Mesothelial cell of epicardium (in vitro differentiated cells): ENCODE results near the gene XRCC6. TPM values are rescaled to one million over a fixed set of nuclear protein-coding genes. Genes with fewer than 3 reads are reported as not detected.
A peak's percentile ranks its signal among the peaks of the same experiment; 100 is the strongest.

Experiments
- DNase-seq, 2 experiments: peaks; one replicate each; pipeline ENCODE4 v3.0.0; 2021; ENCODE audit warnings: low spot score in 2 of 2; ENCODE audit not compliant: unreplicated experiment in 2 of 2
- H3K27ac Mint-ChIP-seq: 2 replicates; pipeline ENCODE4 v1.8.0; 2021; ENCODE audit warnings: mixed read lengths
- H3K27me3 Mint-ChIP-seq: 2 replicates; pipeline ENCODE4 v1.8.0; 2021; ENCODE audit warnings: low read depth, mixed read lengths
- H3K36me3 Mint-ChIP-seq: 2 replicates; pipeline ENCODE4 v1.8.0; 2021; ENCODE audit warnings: mixed read lengths
- H3K4me1 Mint-ChIP-seq: 2 replicates; pipeline ENCODE4 v1.8.0; 2021; ENCODE audit warnings: mixed read lengths
- H3K4me3 Mint-ChIP-seq: 2 replicates; pipeline ENCODE4 v1.8.0; 2021; ENCODE audit warnings: mild to moderate bottlenecking, moderate library complexity, mixed read lengths
- H3K9me3 Mint-ChIP-seq: 2 replicates; pipeline ENCODE4 v1.8.0; 2021; ENCODE audit warnings: mixed read lengths
- total RNA-seq: library from RNA; stranded (reverse); gene quantifications from 3 replicates; pipeline ENCODE4 v1.2.1, GENCODE V29; 2021
- TF ChIP-seq, protein P1 (sequence below): fragments of 200-600 bp; sonication (generic); IDR thresholded peaks from one replicate; pipeline ENCODE4 v1.5.0; 2021; ENCODE audit warnings: antibody characterized with exemption; ENCODE audit not compliant: unreplicated experiment

The XRCC6 gene
- total RNA-seq, 1 donor from 2014 or later: 221 TPM

DNA sequence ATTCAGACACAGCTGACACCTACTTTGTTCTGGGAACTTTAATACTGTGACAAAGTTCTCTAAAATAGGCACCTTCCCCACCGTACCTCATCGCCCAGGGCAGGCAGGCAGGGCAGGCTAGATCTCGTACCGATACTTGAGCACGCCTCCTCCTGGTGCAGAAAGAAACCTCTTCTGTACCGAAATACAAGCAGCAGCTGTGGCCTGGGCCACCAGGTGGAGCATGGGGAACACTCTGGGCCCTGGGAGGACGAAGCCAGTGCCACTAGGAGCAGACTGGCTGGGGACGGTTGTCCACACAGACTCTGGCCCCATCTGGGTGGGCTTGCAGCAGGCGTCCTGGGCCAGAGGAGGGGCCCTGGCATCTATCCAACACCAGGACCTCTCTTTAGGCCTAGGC, 44.2 kb upstream of the XRCC6 start:
- peak overlapping the region; percentile 34 for H3K27ac Mint-ChIP-seq
- no peaks in the 10 kb centered on the region for H3K9me3 Mint-ChIP-seq
- TF ChIP-seq, protein P1, sequence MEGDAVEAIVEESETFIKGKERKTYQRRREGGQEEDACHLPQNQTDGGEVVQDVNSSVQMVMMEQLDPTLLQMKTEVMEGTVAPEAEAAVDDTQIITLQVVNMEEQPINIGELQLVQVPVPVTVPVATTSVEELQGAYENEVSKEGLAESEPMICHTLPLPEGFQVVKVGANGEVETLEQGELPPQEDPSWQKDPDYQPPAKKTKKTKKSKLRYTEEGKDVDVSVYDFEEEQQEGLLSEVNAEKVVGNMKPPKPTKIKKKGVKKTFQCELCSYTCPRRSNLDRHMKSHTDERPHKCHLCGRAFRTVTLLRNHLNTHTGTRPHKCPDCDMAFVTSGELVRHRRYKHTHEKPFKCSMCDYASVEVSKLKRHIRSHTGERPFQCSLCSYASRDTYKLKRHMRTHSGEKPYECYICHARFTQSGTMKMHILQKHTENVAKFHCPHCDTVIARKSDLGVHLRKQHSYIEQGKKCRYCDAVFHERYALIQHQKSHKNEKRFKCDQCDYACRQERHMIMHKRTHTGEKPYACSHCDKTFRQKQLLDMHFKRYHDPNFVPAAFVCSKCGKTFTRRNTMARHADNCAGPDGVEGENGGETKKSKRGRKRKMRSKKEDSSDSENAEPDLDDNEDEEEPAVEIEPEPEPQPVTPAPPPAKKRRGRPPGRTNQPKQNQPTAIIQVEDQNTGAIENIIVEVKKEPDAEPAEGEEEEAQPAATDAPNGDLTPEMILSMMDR: no peak
- no peak overlapping the region for H3K4me3 Mint-ChIP-seq
- no peaks in the 10 kb centered on the region for H3K27me3 Mint-ChIP-seq
- no peaks in the 10 kb centered on the region for H3K4me1 Mint-ChIP-seq
- H3K36me3 Mint-ChIP-seq: peaks cover 5% of the 10 kb centered on the region
- peak in 1 of 2 experiments; percentile 49 for DNase-seq

DNA sequence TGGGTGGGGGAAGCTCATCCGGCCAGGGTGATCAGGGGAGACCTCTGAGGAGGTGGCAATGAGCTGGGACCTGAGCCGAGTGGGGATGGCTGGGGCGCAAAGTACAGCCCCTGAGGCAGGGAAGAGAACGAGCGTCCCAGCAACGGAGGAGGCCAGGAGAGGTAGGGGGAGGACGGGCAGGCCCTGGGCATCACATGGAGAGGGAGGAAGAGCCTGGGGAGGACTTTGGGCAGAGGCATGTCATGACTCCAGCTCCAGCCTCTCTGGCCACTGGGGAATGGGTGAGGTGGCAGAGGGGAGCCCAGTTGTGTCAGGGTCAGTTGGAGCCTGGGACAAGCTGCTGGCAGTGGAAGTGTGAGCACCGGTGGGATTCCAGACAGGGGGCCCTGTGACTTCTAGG, 43.0 kb upstream of the XRCC6 start:
- Mint-ChIP-seq H3K27ac (no peak overlapping the region), H3K4me3 (no peak overlapping the region), H3K36me3 (peaks cover 5% of the 10 kb centered on the region), H3K4me1 (no peaks in the 10 kb centered on the region), H3K27me3 (no peaks in the 10 kb centered on the region), H3K9me3 (no peaks in the 10 kb centered on the region)
- no peak for DNase-seq
- TF ChIP-seq, protein P1: no peak

DNA sequence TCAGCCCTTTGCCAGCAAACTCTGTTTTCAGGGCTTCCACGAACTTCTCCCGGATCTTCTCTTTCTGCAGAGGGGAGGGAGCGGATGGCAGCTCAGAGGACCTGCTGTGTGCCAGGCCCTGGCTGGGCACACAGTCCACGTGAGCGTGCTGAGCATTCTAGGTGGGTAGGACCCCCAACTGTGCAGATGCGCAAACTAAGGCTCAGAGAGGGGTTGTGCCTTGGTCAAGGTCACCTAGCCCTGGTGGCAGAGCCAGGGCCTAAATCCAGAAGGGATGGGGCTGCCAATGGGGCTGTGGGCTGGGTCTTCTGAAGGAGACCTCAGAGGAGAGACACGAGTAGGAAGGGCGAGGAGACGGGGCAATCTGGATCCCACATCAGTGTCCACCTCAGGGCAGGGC, 42.3 kb upstream of the XRCC6 start:
- Mint-ChIP-seq H3K4me1 (no peaks in the 10 kb centered on the region), H3K27ac (no peak overlapping the region), H3K9me3 (no peaks in the 10 kb centered on the region), H3K27me3 (no peaks in the 10 kb centered on the region), H3K36me3 (peaks cover 5% of the 10 kb centered on the region), H3K4me3 (no peak overlapping the region)
- DNase-seq: no peak
- TF ChIP-seq, protein P1: no peak

DNA sequence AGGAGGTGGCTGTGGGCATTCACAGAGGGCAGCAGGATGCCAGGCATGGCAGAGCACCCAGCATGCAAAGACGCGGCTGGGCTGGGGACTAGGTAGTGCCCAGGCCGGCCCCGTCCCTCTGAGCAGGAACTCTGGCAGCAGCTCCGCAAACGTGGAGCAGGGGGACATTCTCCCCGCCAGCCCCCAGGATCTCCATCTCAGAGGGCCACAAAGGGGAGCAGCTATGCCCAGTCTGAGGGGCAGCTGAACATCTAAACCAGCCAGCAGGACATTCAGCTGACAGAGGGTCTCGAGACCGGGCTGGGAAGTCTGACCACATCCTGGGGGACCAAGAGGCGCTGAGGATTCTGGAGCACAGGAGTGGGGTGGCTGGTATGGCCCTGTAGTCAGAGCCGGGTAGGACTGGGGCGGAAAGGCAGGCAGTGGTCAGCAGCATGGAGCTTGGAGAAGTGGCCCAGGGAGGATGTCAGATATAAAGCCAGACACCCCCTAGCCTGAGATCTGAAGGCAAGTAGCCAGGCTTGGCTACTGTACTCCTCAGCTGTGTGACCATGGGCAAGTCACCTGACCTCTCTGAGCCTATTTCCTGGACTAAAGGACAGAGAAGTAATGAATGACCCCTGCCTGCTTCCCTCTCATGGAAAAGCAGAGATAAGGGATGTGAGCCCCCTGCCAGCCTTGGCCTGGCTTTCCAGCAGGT, 41.6 kb upstream of the XRCC6 start:
- Mint-ChIP-seq H3K36me3 (peaks cover 7% of the 10 kb centered on the region), H3K9me3 (no peaks in the 10 kb centered on the region), H3K27ac (no peak overlapping the region), H3K27me3 (no peaks in the 10 kb centered on the region), H3K4me1 (no peaks in the 10 kb centered on the region), H3K4me3 (no peak overlapping the region)
- TF ChIP-seq, protein P1: no peak
- no peak for DNase-seq

DNA sequence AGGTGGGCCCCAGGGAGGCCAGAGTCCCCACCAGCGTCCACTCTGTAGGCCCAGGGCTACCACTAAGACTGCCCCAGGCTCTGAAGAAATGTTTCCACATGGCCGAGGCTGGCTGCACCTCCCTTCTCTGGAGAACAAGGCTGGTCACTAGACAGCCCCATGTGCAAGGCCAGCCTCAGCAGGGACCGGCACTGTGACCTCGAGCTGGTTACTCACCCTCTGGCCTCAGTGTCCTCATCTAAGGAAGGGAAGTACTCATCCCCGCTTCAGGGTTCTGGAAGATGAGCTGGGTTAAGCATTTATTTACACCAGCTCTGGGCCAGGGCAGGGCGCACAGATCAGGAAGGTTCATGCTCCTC, 41.1 kb upstream of the XRCC6 start:
- TF ChIP-seq, protein P1: no peak
- Mint-ChIP-seq H3K27me3 (no peaks in the 10 kb centered on the region), H3K36me3 (peaks cover 7% of the 10 kb centered on the region), H3K4me3 (no peak overlapping the region), H3K27ac (no peak overlapping the region), H3K9me3 (no peaks in the 10 kb centered on the region), H3K4me1 (no peaks in the 10 kb centered on the region)
- no peak for DNase-seq

DNA sequence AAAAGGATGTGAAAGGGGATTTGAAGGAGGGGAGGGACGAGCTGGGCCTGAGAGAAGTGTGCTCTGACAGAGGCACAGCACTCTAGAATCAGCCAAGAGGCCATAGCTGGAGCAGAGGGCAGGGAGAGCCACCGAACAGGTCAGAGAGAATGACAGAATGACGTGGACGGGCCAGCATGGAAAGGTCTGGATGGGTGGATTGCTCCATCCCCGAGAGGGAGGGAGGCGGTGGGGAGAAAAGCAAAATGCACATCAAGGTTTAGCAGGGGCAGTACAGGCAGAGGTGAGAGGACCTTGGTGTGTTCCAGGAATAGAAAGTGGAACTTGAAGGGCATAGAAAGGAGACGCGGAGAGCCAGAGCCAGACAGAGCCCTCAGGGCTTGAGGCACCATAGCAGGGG, 38.4 kb upstream of the XRCC6 start:
- Mint-ChIP-seq H3K9me3 (no peaks in the 10 kb centered on the region), H3K4me1 (no peaks in the 10 kb centered on the region), H3K4me3 (no peak overlapping the region), H3K27ac (no peak overlapping the region), H3K27me3 (no peaks in the 10 kb centered on the region), H3K36me3 (peaks cover 3% of the 10 kb centered on the region)
- TF ChIP-seq, protein P1: no peak
- no peak for DNase-seq
